IMR-90 (cell line): Measurements from ENCODE around the gene FTO. TPM values are rescaled to one million over a fixed set of nuclear protein-coding genes. Genes with fewer than 3 reads are reported as not detected.
A peak's percentile ranks its signal among the peaks of the same experiment; 100 is the strongest.

Source experiments
- ATAC-seq: fragments of 200-7000 bp; cut with Tn5 transposase; 2 replicates; pipeline ENCODE4 v1.9.1; 2020; ENCODE audit warnings: low read depth, mild to moderate bottlenecking, moderate library complexity
- BruUV-seq: library from RNA; stranded (reverse); fragments of 400-500 nt; replicated peaks from 2 replicates; lab custom pipeline; 2021; lab: Mats Ljungman, UMichigan
- CTCF ChIA-PET: fragments of 300-600 bp; formaldehyde crosslinking; extraction: SDS; loops from one replicate; lab custom pipeline; 2021; ENCODE audit warnings: antibody characterized with exemption; lab: Yijun Ruan, JAX
- POLR2A ChIA-PET: fragments of 300-600 bp; sonication (Branson Sonifier 250); formaldehyde crosslinking; loops from one replicate; lab custom pipeline; 2022; ENCODE audit warnings: antibody characterized with exemption; ENCODE audit not compliant: unreplicated experiment; lab: Charles Lee
- DNase-seq: peaks from one replicate; pipeline ENCODE4 v3.0.0; 2013
- H2AFZ ChIP-seq: replicated peaks from 2 replicates; pipeline ENCODE3; 2013; ENCODE audit warnings: low read length, mild to moderate bottlenecking; ENCODE audit not compliant: poor library complexity
- H2AK5ac ChIP-seq: 2 replicates; pipeline ENCODE4 v1.6.1; 2013; ENCODE audit warnings: low read depth, low read length, inconsistent platforms
- H2AK9ac ChIP-seq: replicated peaks from 2 replicates; pipeline ENCODE3; 2013; ENCODE audit warnings: mild to moderate bottlenecking, low read depth, low read length, moderate library complexity; ENCODE audit not compliant: poor library complexity
- H2BK120ac ChIP-seq: 2 replicates; pipeline ENCODE4 v1.6.1; 2013; ENCODE audit warnings: low read depth, low read length, inconsistent platforms
- H2BK15ac ChIP-seq: 3 replicates; pipeline ENCODE4 v1.6.1; 2013; ENCODE audit warnings: low read depth, low read length, inconsistent platforms
- H2BK20ac ChIP-seq: 2 replicates; pipeline ENCODE4 v1.6.1; 2013; ENCODE audit warnings: low read depth, mild to moderate bottlenecking, inconsistent platforms, low read length, moderate library complexity
- H2BK5ac ChIP-seq: 2 replicates; pipeline ENCODE4 v1.6.1; 2013; ENCODE audit warnings: mild to moderate bottlenecking, low read depth, low read length, inconsistent platforms; ENCODE audit not compliant: poor library complexity, severe bottlenecking
- H3K14ac ChIP-seq: replicated peaks from 2 replicates; pipeline ENCODE4 v1.6.1; 2013; ENCODE audit warnings: low read depth, low read length, inconsistent platforms
- H3K18ac ChIP-seq: 2 replicates; pipeline ENCODE4 v1.6.1; 2013; ENCODE audit warnings: low read depth, low read length, control low read depth
- H3K23ac ChIP-seq: 2 replicates; pipeline ENCODE4 v1.6.1; 2013; ENCODE audit warnings: low read depth, low read length, inconsistent platforms
- H3K27ac ChIP-seq: 2 replicates; pipeline ENCODE4 v1.5.1; 2013; ENCODE audit warnings: mild to moderate bottlenecking, control low read depth, low read length; ENCODE audit not compliant: insufficient read depth
- H3K27me3 ChIP-seq: 2 replicates; pipeline ENCODE4 v1.6.1; 2013; ENCODE audit warnings: low read length; ENCODE audit not compliant: control insufficient read depth, insufficient read depth
- H3K36me3 ChIP-seq: 2 replicates; pipeline ENCODE4 v1.6.1; 2013; ENCODE audit warnings: low read length, mixed read lengths; ENCODE audit not compliant: control insufficient read depth, insufficient read depth
- H3K4ac ChIP-seq: 2 replicates; pipeline ENCODE4 v1.6.1; 2013; ENCODE audit warnings: low read depth, low read length, inconsistent platforms
- H3K4me1 ChIP-seq: 2 replicates; pipeline ENCODE4 v1.6.1; 2013; ENCODE audit warnings: low read length, mixed read lengths; ENCODE audit not compliant: control insufficient read depth, insufficient read depth
- H3K4me2 ChIP-seq: 2 replicates; pipeline ENCODE4 v1.6.1; 2013; ENCODE audit warnings: low read depth, mild to moderate bottlenecking, control low read depth, low read length, moderate library complexity
- H3K4me3 ChIP-seq: 2 replicates; pipeline ENCODE4 v1.5.1; 2013; ENCODE audit warnings: low read depth, mild to moderate bottlenecking, control low read depth, low read length, moderate library complexity; ENCODE audit not compliant: insufficient read depth
- H3K56ac ChIP-seq: 2 replicates; pipeline ENCODE4 v1.6.1; 2013; ENCODE audit warnings: low read length, inconsistent platforms; ENCODE audit not compliant: insufficient read depth; ENCODE audit errors: extremely low read depth
- H3K79me1 ChIP-seq, 2 experiments: 2 replicates each; pipeline ENCODE4 v1.6.1; 2013; ENCODE audit warnings: low read length in 2 of 2, inconsistent platforms in 1 of 2, low read depth in 1 of 2
- H3K9ac ChIP-seq: 2 replicates; pipeline ENCODE4 v1.6.1; 2013; ENCODE audit warnings: low read depth, low read length, control low read depth
- H3K9me1 ChIP-seq: 2 replicates; pipeline ENCODE4 v1.6.1; 2013; ENCODE audit warnings: low read length, inconsistent platforms; ENCODE audit not compliant: insufficient read depth
- H3K9me3 ChIP-seq: 2 replicates; pipeline ENCODE4 v1.6.1; 2013; ENCODE audit warnings: low read length; ENCODE audit not compliant: control insufficient read depth, insufficient read depth
- H4K20me1 ChIP-seq: 2 replicates; pipeline ENCODE4 v1.6.1; 2013; ENCODE audit warnings: low read length, inconsistent platforms; ENCODE audit not compliant: insufficient read depth
- H4K5ac ChIP-seq: 2 replicates; pipeline ENCODE4 v1.6.1; 2013; ENCODE audit warnings: mild to moderate bottlenecking, low read depth, low read length, control low read depth
- H4K8ac ChIP-seq, 2 experiments: 2 replicates each; pipeline ENCODE4 v1.6.1; 2013; ENCODE audit warnings: low read depth in 2 of 2, low read length in 2 of 2, control low read depth in 1 of 2, inconsistent platforms in 1 of 2
- H4K91ac ChIP-seq: 2 replicates; pipeline ENCODE4 v1.6.1; 2013; ENCODE audit warnings: low read depth, low read length, inconsistent platforms; ENCODE audit not compliant: insufficient read depth
- CHD1 ChIP-seq: IDR thresholded peaks from 2 replicates; pipeline ENCODE4 v1.6.1; 2012; ENCODE audit warnings: low read depth, low read length, improper control_type of control experiment
- MAZ ChIP-seq: IDR thresholded peaks from 2 replicates; pipeline ENCODE4 v1.6.1; 2012; ENCODE audit warnings: low read depth, mild to moderate bottlenecking, low read length, improper control_type of control experiment, moderate library complexity, borderline replicate concordance
- MXI1 ChIP-seq: IDR thresholded peaks from 2 replicates; pipeline ENCODE4 v1.6.1; 2012; ENCODE audit warnings: low read depth, mild to moderate bottlenecking, low read length, moderate library complexity, borderline replicate concordance
- NFE2L2 ChIP-seq: fragments of 150-350 bp; IDR thresholded peaks from 2 replicates; pipeline ENCODE4 v1.6.1; 2016; ENCODE audit warnings: low read depth, mild to moderate bottlenecking, low read length
- RAD21 ChIP-seq: IDR thresholded peaks from 2 replicates; pipeline ENCODE4 v1.6.1; 2012; ENCODE audit warnings: low read length, improper control_type of control experiment
- SMC3 ChIP-seq: fragments of 150-350 bp; IDR thresholded peaks from 2 replicates; pipeline ENCODE4 v1.6.1; 2016; ENCODE audit warnings: low read depth, mild to moderate bottlenecking, antibody characterized with exemption, low read length, moderate library complexity
- WGBS, 2 experiments: methylation state at CpG; one replicate each; pipeline versions ENCODE4 v1.1.5 to v1.1.7; 2013; ENCODE audit warnings: missing lambda C conversion rate in 2 of 2; ENCODE audit not compliant: insufficient read length in 1 of 2; ENCODE audit errors: extremely low coverage in 2 of 2; 5-methylcytosine and 5-hydroxymethylcytosine counted together
- dilution Hi-C: fragments of 300-500 bp; cut with HindIII; formaldehyde crosslinking; loops from one replicate; pipeline ENCODE4 v1.14.3; 2018; ENCODE audit warnings: low sequenced_read_pairs; ENCODE audit not compliant: unreplicated experiment
- in situ Hi-C: fragments of 300-500 bp; cut with MboI; formaldehyde crosslinking; loops from 3 replicates; pipeline ENCODE4 v1.14.3; 2019; ENCODE audit warnings: low sequenced_read_pairs, inconsistent platforms, mixed read lengths
- intact Hi-C: fragments of 100-400 bp; cut with micrococcal nuclease; formaldehyde crosslinking; loops from 2 replicates; pipeline ENCODE4 v1.10.0; 2022
- polyA plus RNA-seq, 3 experiments: library from polyadenylated mRNA; depleted of rRNA; stranded (reverse); fragments of >200 nt; gene quantifications; 2 replicates each; pipeline ENCODE4 v1.2.3, GENCODE V29; 2012; ENCODE audit warnings: low replicate concordance in 1 of 3
- total RNA-seq: library from RNA; depleted of rRNA; stranded (reverse); fragments of >200 nt; gene quantifications from 2 replicates; pipeline ENCODE4 v1.2.3, GENCODE V29; 2012
- TF ChIP-seq, protein P1 (sequence below): fragments of 150-350 bp; IDR thresholded peaks from 2 replicates; pipeline ENCODE4 v1.6.1; 2017; ENCODE audit warnings: mild to moderate bottlenecking, antibody characterized with exemption, low read length, low read depth

Gene FTO
- total and polyA plus RNA-seq, 2 of the 4 experiments (the other 2 are of a cell fraction): 70.3 to 132 TPM

DNA sequence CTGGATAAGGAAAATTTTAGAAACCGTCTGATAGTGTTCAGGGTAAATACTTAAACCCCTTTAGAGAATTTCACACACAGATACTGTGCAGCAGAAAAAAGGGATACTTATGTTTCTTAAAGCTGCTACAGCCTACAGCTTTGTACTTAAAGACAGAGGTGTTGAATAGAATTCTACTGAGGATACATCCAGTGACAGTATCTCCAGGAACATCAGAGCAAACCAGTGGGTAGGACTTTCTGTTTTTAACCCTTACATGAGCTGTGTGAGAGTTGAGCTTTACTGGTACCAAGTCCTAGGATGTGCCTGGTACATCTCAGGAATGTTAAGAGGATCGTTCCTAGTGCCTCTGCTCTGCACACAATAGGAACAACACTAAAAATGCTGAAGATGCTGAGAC lies 191.5 kb downstream of the FTO start:
- no peak overlapping the region for H3K4me2 ChIP-seq
- peaks cover 3 to 4% of the 10 kb centered on the region in 2 experiments; a peak in 2 of 4 replicates for H3K79me1 ChIP-seq
- no peaks in the 10 kb centered on the region for H3K36me3 ChIP-seq
- POLR2A ChIA-PET: no interaction called here
- in situ Hi-C loops (loop anchor here (25.0 kb wide), 1 partner anchor 1042 kb away; the partner anchor contains the start of gene IRX5), dilution Hi-C loops (no loop called here), intact Hi-C loops (loop anchor here (10.0 kb wide), 1 partner anchor 189 kb away; no protein-coding TSS in a partner anchor)
- H3K56ac ChIP-seq: no peak overlapping the region
- H4K5ac ChIP-seq: no peak overlapping the region
- no peaks in the 10 kb centered on the region for H3K27me3 ChIP-seq
- H2BK120ac ChIP-seq: no peak overlapping the region
- H2AFZ ChIP-seq: no peak overlapping the region
- H3K4me3 ChIP-seq: no peak overlapping the region
- 0 out of 2 replicates have a peak overlapping the region, but pooled peaks have one; percentile 13 for H3K14ac ChIP-seq
- H3K9ac ChIP-seq: no peak overlapping the region
- TF ChIP-seq NFE2L2 (no peak), MXI1 (no peak), CHD1 (no peak), SMC3 (no peak), MAZ (no peak), RAD21 (no peak)
- TF ChIP-seq, protein P1, sequence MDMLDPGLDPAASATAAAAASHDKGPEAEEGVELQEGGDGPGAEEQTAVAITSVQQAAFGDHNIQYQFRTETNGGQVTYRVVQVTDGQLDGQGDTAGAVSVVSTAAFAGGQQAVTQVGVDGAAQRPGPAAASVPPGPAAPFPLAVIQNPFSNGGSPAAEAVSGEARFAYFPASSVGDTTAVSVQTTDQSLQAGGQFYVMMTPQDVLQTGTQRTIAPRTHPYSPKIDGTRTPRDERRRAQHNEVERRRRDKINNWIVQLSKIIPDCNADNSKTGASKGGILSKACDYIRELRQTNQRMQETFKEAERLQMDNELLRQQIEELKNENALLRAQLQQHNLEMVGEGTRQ: no peak
- H2AK5ac ChIP-seq: peak overlapping the region; percentile 17; the same call in 1 of the 2 replicates
- no peaks in the 10 kb centered on the region for H4K20me1 ChIP-seq
- H3K4me1 ChIP-seq: peaks cover 4% of the 10 kb centered on the region
- H3K27ac ChIP-seq: no peak overlapping the region
- no peak for DNase-seq
- ATAC-seq: no peak
- no CpG with 5 or more reads among the region's 2 CpGs for WGBS, 2 experiments
- H2BK5ac ChIP-seq: no peak overlapping the region
- no TSS peak for BruUV-seq
- H4K8ac ChIP-seq: no peak overlapping the region
- peak overlapping the region; percentile 68; the same call in 1 of the 2 replicates for H2BK20ac ChIP-seq
- peaks cover 3% of the 10 kb centered on the region; the same call in 1 of the 2 replicates for H3K9me1 ChIP-seq
- peak overlapping the region; percentile 48 for H3K23ac ChIP-seq
- no peak overlapping the region; the same call in 1 of the 2 replicates for H3K18ac ChIP-seq
- CTCF ChIA-PET: no interaction called here
- no peak overlapping the region for H2AK9ac ChIP-seq
- H3K4ac ChIP-seq: peak overlapping the region; percentile 37
- H4K91ac ChIP-seq: no peak overlapping the region
- no peaks in the 10 kb centered on the region for H3K9me3 ChIP-seq
- H2BK15ac ChIP-seq: peak overlapping the region; percentile 83; the same call in 2 of the 3 replicates
